BLaER1 treated with 17β-estradiol and CSF1 and Interleukin-3, amounts not matched to agents 10 nM and 100 nM (cell line): ENCODE results near the gene FYN.

ENCODE experiments used
- H3K27ac ChIP-seq, 11 experiments: shearing (Covaris generic); formaldehyde crosslinking; 2 replicates each; pipeline ENCODE4 v1.8.1; 2022
- H3K27me3 ChIP-seq, 11 experiments: shearing (Covaris generic); formaldehyde crosslinking; 2 replicates each; pipeline ENCODE4 v1.8.1; 2022
- H3K36me3 ChIP-seq, 11 experiments: shearing (Covaris generic); formaldehyde crosslinking; 2 replicates each; pipeline ENCODE4 v1.8.1; 2022
- H3K4me1 ChIP-seq, 10 experiments: shearing (Covaris generic); formaldehyde crosslinking; 2 replicates each; pipeline ENCODE4 v1.8.1; 2022
- H3K4me2 ChIP-seq, 11 experiments: shearing (Covaris generic); formaldehyde crosslinking; 2 replicates each; pipeline ENCODE4 v1.8.1; 2022
- H3K4me3 ChIP-seq, 10 experiments: shearing (Covaris generic); formaldehyde crosslinking; 2 replicates each; pipeline ENCODE4 v1.8.1; 2022
- H3K9ac ChIP-seq, 11 experiments: shearing (Covaris generic); formaldehyde crosslinking; 2 replicates each; pipeline ENCODE4 v1.8.1; 2022
- H3K9me3 ChIP-seq, 11 experiments: shearing (Covaris generic); formaldehyde crosslinking; replicated peaks in 1 of 11; 2 replicates each; pipeline ENCODE4 v1.8.1; 2022
- H4K20me1 ChIP-seq, 11 experiments: shearing (Covaris generic); formaldehyde crosslinking; 2 replicates each; pipeline ENCODE4 v1.8.1; 2022
- Cebpa-rat ChIP-seq, 11 experiments: shearing (Covaris generic); IDR thresholded peaks; 2 replicates each; pipeline ENCODE4 v1.8.1; 2022

The FYN gene

GRCh38 chr6:111763381-111763780, 109.9 kb downstream of the FYN start:
- peaks cover 0 to 59% (median 26%) of the 10 kb centered on the region in 11 experiments; a peak in 17 of 22 replicates for H3K36me3 ChIP-seq
- no peak overlapping the region for H3K4me3 ChIP-seq
- no peaks in the 10 kb centered on the region for H3K27me3 ChIP-seq
- H3K4me2 ChIP-seq, result peak overlapping the region in 5 of 11 experiments; percentile 10 to 74 (median 64); a peak in 8 of 22 replicates
- TF ChIP-seq Cebpa-rat (IDR thresholded peaks at IDR 0.05), result no peak
- H3K27ac ChIP-seq, result no peak overlapping the region
- H3K9me3 ChIP-seq, result peaks cover 0 to 11% (median 0%) of the 10 kb centered on the region in 11 experiments; a peak in 5 of 22 replicates
- H3K9ac ChIP-seq, result no peak overlapping the region
- H4K20me1 ChIP-seq, result peaks cover 0 to 66% (median 13%) of the 10 kb centered on the region in 11 experiments; a peak in 11 of 22 replicates
- peaks cover 29 to 83% (median 64%) of the 10 kb centered on the region in 10 experiments for H3K4me1 ChIP-seq

GRCh38 chr6:111761783-111762312, 111.4 kb downstream of the FYN start:
- Histone ChIP-seq H3K9ac (no peak overlapping the region), H3K4me2 (peak overlapping the region; percentile 46 to 74 (median 64)), H3K9me3 (peaks cover 0 to 11% (median 0%) of the 10 kb centered on the region in 11 experiments; a peak in 5 of 22 replicates), H3K27ac (peak overlapping the region in 3 of 11 experiments; percentile 2 to 19 (median 3); a peak in 2 of 22 replicates), H3K4me3 (no peak overlapping the region), H4K20me1 (peaks cover 0 to 68% (median 13%) of the 10 kb centered on the region in 11 experiments; a peak in 11 of 22 replicates), H3K27me3 (no peaks in the 10 kb centered on the region), H3K4me1 (peaks cover 29 to 83% (median 65%) of the 10 kb centered on the region in 10 experiments), H3K36me3 (peaks cover 0 to 50% (median 27%) of the 10 kb centered on the region in 11 experiments; a peak in 17 of 22 replicates)
- TF ChIP-seq Cebpa-rat (IDR thresholded peaks at IDR 0.05), result no peak

GRCh38 chr6:111761212-111761611, 112.0 kb downstream of the FYN start:
- Histone ChIP-seq H4K20me1 (peaks cover 0 to 62% (median 13%) of the 10 kb centered on the region in 11 experiments; a peak in 11 of 22 replicates), H3K36me3 (peaks cover 0 to 50% (median 24%) of the 10 kb centered on the region in 11 experiments; a peak in 16 of 22 replicates), H3K4me3 (no peak overlapping the region), H3K4me1 (peaks cover 29 to 77% (median 59%) of the 10 kb centered on the region in 10 experiments), H3K9ac (no peak overlapping the region), H3K4me2 (peak overlapping the region; percentile 46 to 74 (median 64); a peak in 21 of 22 replicates), H3K27ac (no peak overlapping the region), H3K27me3 (no peaks in the 10 kb centered on the region), H3K9me3 (peaks cover 0 to 7% (median 0%) of the 10 kb centered on the region in 11 experiments; a peak in 5 of 22 replicates)
- no peak for TF ChIP-seq Cebpa-rat (IDR thresholded peaks at IDR 0.05)

GRCh38 chr6:111759836-111760785, 113.1 kb downstream of the FYN start:
- peaks cover 26 to 68% (median 55%) of the 10 kb centered on the region in 10 experiments for H3K4me1 ChIP-seq
- H3K9ac ChIP-seq, result no peak overlapping the region
- TF ChIP-seq Cebpa-rat (IDR thresholded peaks at IDR 0.05), result no peak
- peaks cover 0 to 57% (median 13%) of the 10 kb centered on the region in 11 experiments; a peak in 11 of 22 replicates for H4K20me1 ChIP-seq
- H3K4me3 ChIP-seq, result no peak overlapping the region
- H3K27ac ChIP-seq, result no peak overlapping the region
- no peaks in the 10 kb centered on the region for H3K27me3 ChIP-seq
- peaks cover 0 to 3% (median 0%) of the 10 kb centered on the region in 11 experiments; a peak in 4 of 22 replicates for H3K9me3 ChIP-seq
- peak overlapping the region in 8 of 11 experiments; percentile 6 to 74 (median 41); a peak in 11 of 22 replicates for H3K4me2 ChIP-seq
- peaks cover 0 to 44% (median 20%) of the 10 kb centered on the region in 11 experiments; a peak in 15 of 22 replicates for H3K36me3 ChIP-seq

- Histone ChIP-seq H3K27me3 (no peaks in the 10 kb centered on the region), H3K27ac (no peak overlapping the region; a peak in 1 of 22 replicates), H4K20me1 (peaks cover 0 to 51% (median 13%) of the 10 kb centered on the region in 11 experiments; a peak in 11 of 22 replicates), H3K36me3 (peaks cover 0 to 39% (median 20%) of the 10 kb centered on the region in 11 experiments; a peak in 14 of 22 replicates), H3K4me1 (peaks cover 22 to 72% (median 55%) of the 10 kb centered on the region in 10 experiments), H3K4me2 (peak overlapping the region in 8 of 11 experiments; percentile 50 to 74 (median 64); a peak in 16 of 22 replicates), H3K4me3 (no peak overlapping the region), H3K9ac (no peak overlapping the region), H3K9me3 (no peaks in the 10 kb centered on the region)
- no peak for TF ChIP-seq Cebpa-rat (IDR thresholded peaks at IDR 0.05)
These were observed 113.9 kb downstream of the FYN start for GRCh38 chr6:111759331-111759835.

- Histone ChIP-seq H3K9ac (no peak overlapping the region), H3K4me3 (no peak overlapping the region), H3K9me3 (no peaks in the 10 kb centered on the region), H3K4me1 (peaks cover 25 to 78% (median 60%) of the 10 kb centered on the region in 10 experiments), H3K27ac (no peak overlapping the region; a peak in 1 of 22 replicates), H3K4me2 (peak overlapping the region in 9 of 11 experiments; percentile 6 to 74 (median 63); a peak in 16 of 22 replicates), H4K20me1 (peaks cover 0 to 47% (median 13%) of the 10 kb centered on the region in 11 experiments; a peak in 11 of 22 replicates), H3K36me3 (peaks cover 0 to 33% (median 20%) of the 10 kb centered on the region in 11 experiments; a peak in 13 of 22 replicates), H3K27me3 (no peaks in the 10 kb centered on the region)
- no peak for TF ChIP-seq Cebpa-rat (IDR thresholded peaks at IDR 0.05)
These were observed 114.5 kb downstream of the FYN start for GRCh38 chr6:111758608-111759329.

- Histone ChIP-seq H4K20me1 (peaks cover 0 to 37% (median 12%) of the 10 kb centered on the region in 11 experiments; a peak in 11 of 22 replicates), H3K4me2 (no peak overlapping the region; a peak in 1 of 22 replicates), H3K4me1 (peaks cover 30 to 78% (median 64%) of the 10 kb centered on the region in 10 experiments)
These were observed 115.9 kb downstream of the FYN start for GRCh38 chr6:111757342-111757741.

More at GRCh38 chr6:111757342-111757741, 115.9 kb downstream of the FYN start:
- Histone ChIP-seq H3K9me3 (no peaks in the 10 kb centered on the region), H3K36me3 (peaks cover 0 to 33% (median 20%) of the 10 kb centered on the region in 11 experiments; a peak in 13 of 22 replicates), H3K27me3 (no peaks in the 10 kb centered on the region), H3K9ac (no peak overlapping the region), H3K4me3 (no peak overlapping the region), H3K27ac (no peak overlapping the region)
- no peak for TF ChIP-seq Cebpa-rat (IDR thresholded peaks at IDR 0.05)
